HG02870 (cell line): ENCODE data around the gene PRKAG1.
A peak's percentile ranks its signal among the peaks of the same experiment; 100 is the strongest.

Experiments used
- ATAC-seq: cut with Tn5 transposase; IDR thresholded peaks from one replicate; pipeline ENCODE4 v1.9.1; 2021; ENCODE audit warnings: mild to moderate bottlenecking, moderate library complexity; ENCODE audit not compliant: unreplicated experiment

PRKAG1 gene

DNA sequence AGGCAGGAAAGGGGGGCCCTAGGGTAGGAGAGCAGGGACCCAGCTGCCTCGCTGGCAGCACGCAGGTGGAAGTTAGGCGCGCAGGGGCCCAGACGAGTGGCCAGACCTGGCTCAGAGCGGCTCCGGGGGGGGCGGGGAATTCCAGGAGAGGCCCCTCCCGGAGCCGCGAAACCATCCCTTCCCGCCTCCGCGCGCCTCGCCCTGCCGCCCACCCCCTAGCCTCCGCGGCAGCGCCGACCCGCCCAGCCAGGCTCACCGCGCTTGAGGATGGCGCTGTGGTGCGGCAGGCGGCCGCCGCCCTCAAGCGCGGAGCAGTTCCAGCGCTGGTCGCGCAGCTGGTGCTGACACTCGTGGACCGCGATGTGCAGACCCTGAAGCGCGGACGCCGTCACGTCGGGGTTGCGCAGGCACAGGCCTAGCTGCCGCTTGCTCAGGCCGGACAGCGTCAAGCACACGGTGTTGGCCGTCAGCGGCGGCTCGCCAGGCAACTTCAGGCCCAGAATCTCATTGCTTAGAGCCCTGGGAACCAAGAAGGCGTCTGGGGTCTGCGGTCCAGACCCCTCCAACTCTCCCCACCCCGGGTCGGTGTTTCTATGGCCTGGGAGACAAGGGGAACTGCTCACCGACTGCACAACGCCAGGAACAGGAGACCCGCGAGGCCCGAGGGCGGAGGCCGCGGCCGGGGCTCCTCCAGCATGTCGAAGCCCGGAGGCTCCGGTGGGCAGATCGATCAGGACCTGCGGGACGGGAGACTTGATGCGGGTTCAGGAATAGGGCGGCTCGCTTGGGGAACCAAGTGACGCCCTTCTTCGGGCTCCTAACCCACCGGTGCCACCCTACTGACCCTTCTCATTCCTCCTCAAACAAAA is 48.5 kb downstream of the PRKAG1 start:
- ATAC-seq, result no peak

DNA sequence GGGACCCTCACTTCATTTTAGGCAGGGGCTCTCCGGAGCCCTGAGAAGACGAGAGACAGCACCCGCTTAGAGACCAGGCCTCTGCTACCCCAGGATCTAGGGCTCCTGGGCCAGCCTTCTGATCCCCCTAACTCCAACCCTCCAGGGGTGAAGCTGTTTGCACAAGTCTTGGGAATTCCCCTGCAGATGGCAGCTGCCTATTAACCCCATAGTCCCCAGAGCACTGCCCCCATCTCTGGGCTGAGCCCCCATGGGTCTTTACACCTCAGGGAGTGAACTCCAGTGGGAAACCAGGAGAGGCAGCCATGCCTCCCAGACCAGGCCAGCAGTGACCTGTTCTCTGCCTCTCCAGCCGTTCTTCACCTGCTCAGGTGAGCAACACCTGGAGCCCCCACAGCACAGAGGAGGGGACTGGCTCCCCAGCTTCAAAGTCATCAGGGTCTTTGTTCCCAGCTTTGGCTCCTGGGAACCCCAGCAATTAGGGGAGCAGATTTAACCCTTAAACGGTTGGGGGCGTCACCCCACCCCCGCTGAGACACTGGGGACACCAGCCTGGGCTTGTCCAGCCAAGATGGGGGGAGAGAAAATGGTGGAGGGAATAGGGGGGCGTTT is 49.3 kb downstream of the PRKAG1 start:
- ATAC-seq, result no peak

DNA sequence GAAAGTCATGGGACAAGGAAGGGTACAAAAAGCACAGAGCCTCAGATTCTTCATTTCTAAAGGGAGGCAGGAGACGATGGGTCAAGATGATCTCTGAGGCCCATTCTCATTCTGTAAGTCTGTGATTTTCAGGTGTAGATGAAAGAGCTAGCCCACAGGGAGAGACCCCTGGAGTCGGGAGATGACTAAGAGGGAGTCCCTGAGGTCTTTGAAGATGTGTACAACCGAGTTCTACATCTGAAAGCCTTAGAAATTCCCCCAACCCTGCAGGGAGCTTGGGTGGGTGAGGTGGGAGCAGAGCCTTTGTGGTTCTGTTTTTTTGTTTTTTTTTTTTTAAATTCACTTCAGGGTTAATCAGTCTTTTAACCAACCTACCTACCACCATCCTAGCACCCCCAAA is 50.1 kb downstream of the PRKAG1 start:
- ATAC-seq, result peak; percentile 41

DNA sequence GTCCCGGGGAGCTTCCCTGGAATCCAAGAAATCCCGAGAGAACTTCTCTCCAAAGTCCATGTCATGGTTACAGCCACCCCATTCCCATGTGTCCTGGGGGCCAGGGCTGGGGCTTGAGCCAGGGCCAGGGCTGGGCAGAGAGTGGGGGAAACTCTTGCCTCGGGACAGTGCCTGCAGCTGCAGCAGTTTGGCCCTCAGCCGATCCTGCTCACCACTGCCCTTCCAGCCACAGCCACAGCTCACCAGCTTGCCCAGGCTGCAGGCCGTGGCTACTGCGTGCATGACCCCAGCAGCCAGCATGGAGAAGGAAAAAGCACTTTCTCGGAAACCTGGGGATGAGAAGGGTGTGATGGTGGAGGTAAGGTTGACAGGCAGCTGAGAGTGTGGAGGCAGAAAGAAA is 50.6 kb downstream of the PRKAG1 start:
- no peak for ATAC-seq

DNA sequence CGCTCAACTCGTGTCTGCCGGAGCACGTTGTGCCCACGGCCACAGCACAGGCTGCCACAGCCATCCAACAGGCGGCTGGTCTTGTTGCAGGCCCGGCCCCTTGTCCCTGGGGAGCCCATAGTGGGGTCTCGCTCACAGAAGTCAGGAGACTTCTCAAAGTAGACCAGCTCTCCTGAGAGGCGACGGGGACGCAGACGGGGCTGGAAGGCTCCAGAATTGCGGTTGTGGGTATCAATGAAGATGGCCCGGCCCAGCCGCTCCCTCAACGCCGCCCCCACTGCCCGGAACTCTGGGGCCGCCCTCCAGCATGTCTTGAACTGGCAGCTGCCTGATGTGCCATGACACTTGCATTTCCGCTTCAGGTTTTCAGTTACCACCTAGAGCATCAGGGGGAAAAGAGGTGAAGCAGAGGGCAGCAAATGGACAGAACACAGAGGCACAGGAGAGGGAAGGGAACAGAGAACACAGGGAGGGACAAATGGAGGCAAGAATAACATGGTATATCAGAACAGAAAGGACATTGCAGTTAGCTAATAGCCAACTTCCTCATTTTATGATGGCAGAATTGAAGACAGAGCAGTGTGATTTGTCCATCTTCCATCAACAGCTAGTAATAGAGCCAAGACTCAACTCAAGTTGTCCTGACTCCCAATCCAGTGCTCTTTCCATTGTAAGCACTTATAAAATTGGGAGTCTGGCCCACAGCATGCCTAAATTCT is 52.2 kb downstream of the PRKAG1 start:
- no peak for ATAC-seq

DNA sequence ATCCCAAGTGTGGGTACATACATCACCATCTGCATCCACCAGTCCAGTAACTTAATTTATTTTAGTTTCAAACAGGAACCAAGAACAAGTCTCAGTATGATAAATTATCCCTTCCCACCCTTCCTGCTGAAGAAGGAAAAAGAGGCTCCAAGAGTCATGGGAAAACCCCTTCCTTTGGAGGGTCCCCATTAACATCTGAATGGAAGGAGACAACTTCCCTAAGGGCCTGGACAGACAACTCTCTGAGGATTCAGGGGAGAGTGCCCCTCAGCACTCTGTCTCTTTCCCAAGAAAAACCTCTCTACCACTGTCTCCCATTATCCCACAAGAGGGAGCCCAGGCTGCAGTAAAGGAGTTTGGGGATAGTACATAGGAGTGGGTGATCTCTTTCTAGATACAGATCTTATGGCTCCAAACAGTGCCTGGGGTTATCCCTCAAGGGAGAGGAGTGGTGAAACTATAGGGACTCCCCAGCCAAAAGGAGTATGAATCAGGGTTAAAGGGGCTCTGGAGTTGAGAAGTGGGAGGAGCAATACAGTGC is 53.2 kb downstream of the PRKAG1 start:
- ATAC-seq, result no peak

DNA sequence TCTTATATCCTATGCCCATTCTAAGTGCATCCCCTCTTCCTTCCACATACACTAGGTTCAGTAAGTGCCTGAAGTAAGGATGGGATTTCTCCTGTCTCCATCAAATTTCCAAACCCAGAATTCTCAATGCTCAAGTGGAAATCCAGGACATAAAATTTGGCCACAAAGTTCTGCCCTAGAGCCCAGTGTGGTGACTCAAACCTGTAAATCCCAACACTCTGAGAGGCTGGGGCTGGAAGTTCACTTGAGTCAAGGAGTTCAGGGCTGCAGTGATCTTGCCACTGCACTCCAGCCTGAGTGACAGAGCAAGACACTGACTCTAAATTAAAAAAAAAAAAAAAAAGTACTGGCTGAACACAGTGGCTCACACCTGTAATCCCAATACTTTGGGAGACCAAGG is 56.8 kb downstream of the PRKAG1 start:
- no peak for ATAC-seq

DNA sequence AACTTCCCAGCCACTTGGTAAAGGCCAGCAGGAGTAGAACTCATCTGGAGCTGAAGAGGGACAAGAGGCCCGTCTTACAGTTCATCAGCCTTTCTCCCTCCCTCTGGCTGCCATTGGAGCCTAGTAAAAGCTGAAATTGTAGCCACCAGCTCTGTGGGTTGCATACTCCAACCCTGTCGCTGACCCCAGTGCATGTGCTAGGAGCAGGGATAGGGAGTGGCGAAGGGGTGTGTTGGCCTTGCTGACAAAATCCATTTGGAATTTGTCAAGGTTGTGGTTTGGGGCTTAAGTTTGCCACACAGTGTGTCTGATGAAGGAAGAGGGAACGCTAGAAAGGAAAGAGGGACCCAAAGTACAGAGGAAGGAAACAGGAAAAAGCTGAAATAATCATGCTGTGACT is 57.2 kb downstream of the PRKAG1 start:
- no peak for ATAC-seq

DNA sequence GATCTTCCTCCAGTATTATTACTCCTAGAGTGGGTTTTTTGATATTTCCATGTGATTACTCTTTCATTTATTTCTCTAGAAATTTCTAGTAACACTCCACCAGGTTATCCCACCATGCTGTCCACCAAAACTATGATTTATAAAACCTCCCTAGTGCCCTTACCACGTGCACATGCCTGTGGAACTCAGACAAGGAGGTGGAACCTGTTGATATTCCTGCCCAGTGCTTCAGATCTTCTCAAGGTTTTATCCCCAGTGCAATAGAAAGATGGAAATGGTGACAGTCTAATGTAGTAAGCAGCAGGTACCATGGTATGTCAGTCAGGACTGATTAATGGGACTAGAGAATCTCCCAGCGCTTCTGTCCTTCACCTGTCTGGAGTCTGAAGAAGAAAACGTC is 57.7 kb downstream of the PRKAG1 start:
- no peak for ATAC-seq

DNA sequence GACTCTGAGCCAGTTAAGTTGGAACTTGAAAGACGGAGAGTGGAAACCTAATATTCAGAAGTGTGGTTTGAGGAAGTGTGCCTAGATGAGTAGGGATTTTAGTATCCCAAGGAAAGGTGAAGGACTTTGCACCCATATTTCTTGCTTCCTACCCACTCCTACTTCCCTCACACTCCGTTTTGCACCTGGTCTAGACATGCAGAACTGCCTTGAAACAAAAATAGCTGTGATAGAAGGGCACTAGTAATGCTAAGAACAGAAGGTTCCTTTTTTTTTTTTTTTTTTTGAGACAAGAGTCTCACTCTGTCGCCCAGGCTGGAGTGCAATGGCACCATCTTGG is 60.6 kb downstream of the PRKAG1 start:
- no peak for ATAC-seq

DNA sequence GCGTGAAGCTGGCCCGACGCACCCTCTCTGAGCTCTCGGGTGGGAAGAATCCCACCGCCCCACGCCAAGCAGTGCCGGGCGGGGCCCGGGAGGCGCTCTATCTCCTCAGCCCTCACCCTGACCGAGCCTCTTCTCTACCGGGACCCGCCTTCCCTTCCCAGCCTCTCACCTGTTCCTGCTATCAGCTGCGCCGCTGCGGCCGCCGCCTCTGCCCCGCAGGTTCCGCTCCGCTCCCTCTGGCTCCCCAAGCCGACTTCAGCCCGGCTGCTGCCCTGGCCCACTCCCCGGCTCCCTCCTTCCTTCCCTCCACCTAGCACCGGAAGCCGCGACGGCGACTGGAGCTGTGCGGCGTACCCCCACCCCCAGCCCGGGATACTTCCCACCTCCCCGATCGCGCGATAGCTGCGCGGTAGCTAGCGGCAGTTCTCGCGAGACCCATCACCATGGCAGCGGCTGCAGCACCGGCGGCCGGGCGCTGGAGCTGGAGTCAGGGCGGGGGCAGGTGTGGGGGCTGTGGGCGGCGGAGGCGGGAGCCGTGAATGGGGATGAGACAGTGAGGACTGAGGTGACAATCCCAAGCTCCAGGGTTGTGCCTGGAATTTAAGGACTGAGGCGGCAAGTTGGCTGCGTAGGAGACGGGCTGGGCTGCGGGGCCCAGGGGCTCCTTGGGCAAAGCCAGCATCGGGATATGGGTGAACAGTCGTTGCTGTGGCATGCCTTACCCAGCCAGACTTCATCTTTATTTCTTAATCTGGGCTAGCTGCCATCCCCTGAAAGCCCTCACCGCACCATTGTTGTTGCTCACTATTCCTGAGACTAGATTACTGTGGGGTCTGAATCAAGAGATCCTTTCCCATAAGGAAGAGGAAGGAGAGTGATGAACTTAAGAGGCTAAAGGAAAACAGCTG is 61.2 kb downstream of the PRKAG1 start, which contains the start of gene ARF3:
Gene ARF3, minus strand, starts transcription at position 347 of the 908 bp plus-strand sequence. CDS start 16,392 bp downstream, outside the sequence.
- peak; percentile 93 for ATAC-seq

DNA sequence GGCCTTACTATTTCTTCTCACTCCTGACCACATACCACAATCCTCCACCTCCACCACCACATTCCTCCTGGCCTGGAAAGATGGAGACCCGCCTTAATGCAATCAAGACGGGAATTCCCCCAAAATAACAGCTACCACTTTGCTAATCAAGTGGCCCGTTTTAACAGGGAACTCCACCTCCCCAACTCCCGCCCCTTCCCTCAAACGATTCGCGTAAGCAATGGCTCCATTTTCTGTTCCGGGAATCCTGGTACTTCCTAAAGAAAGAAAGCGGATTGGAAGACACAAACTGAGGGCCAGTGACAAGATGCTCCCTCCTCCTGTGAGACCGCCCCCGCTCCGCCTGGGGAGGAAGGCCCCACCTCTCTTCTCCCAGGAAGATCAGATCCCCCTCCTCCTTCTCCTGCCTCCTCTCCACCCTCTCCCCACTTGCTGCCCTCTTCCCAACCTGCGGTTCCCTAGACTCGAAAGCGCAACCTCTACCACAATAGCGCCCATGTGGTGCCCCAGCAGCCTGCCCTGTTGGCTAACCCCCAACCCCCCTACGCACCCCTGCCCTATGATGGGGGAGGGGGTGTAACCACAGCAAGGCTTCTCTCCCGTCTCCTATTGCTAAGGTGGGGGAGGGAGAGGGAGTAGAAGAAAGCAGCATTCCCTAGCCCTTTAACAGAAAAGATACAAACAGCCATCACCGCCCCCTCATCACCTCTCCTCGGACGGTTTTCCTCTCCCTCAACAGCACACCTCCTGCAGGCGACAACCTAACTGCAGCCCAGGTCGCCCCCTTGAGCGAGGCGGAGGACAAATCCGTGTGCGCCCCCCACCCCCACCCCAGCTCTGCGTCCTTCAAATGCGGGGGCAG is 62.1 kb downstream of the PRKAG1 start:
- ATAC-seq, result no peak

DNA sequence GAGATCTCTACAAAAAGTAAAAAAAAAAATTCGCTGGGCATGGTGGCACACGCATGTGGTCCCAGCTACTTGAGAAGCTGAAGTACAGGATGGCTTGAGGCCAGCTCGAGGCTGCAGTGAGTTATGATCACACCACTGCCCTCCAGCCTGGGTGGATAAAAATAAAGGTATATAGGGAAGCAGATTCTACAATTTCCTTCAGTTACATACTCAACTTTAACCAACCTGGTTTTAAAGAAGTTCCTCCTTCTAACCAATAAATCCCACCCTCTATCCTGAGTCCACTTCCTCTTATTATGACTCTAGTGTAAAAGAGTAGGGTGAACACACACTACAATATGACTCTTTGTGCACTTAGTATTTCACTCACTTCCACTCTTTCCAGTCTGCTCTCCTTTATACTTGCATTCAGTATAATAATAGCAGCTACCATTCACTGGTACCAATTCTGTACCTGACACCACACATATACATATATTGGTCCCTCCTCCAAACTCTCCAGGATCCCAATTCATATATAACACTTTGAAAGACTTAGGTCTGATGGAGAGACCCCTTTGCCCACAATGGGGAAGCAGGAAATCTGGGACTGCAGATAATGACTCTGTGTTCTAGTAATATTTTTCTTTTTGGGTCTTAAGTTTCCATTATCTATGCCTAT is 63.6 kb downstream of the PRKAG1 start:
- ATAC-seq, result no peak

DNA sequence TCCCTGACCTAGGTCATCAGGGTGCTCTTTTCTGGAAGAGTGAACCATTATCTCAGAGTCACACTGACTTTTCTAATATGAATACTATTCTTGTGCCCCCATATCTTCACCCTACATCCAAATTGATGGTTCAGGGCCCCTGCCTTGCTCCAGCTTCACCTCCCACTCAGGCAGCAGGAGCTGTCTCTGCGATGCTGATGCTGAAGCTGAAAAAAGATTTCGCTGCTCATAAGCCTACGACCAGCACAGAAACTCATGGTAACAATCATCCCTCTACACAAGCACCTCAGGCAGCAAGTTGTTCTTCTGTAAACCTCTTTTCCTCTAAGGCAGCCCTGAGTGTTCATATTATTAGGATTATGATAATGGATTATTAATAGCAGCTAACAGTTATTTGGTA is 64.5 kb downstream of the PRKAG1 start:
- no peak for ATAC-seq

DNA sequence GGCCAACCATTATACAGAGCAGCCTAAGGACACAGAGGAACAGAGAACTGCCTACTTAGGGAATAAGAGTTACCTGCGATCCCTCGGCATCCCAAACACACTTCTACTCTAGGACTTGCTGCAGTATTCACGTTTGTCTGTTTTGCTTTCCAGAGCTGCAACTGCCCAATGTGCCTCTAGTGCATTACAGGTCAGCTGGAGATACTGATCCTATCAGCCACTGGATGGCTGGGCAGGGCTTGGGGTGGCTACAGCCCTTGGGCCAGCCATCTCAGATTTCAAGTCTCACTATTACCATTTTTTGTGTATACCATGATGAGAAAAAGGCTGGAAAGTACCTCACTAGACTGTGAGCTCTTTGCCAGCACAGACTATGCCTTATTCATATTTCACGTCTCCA is 65.9 kb downstream of the PRKAG1 start:
- no peak for ATAC-seq
